ENCODE data around the gene ATP5F1E. TPM values are rescaled to one million over a fixed set of nuclear protein-coding genes. Genes with fewer than 3 reads are reported as not detected.

Gene ATP5F1E
- 66.7 and 68.2 TPM in 2 replicates for total RNA-seq
- long read RNA-seq, transcript ATP5F1E-201 (3 exons, 3,665 nt) = major isoform, 120 of 139 reads
- long read RNA-seq, transcript ATP5F1E-202 (2 exons, 1,878 nt) = minor isoform, 10 of 139 reads
- long read RNA-seq, partial matches to known transcripts = 2 of 139 reads
- long read RNA-seq, other reads (novel, unspliced or antisense) = 7 of 139 reads

- Mint-ChIP-seq H3K36me3 (ENCODE audit: unreplicated experiment) (peaks cover 47% of the 10 kb centered on the region), H3K9me3 (ENCODE audit: unreplicated experiment) (no peaks in the 10 kb centered on the region)
Measured at GRCh38 chr20:59032023-59032712, at the start of gene ATP5F1E. Gene ATP5F1E (minus strand): TSS chr20:59032335. CDS start chr20:59032251, 84 bp downstream.

GRCh38 chr20:59081036-59081435, 48.9 kb upstream of the ATP5F1E start:
- H3K36me3 Mint-ChIP-seq (ENCODE audit: unreplicated experiment) = no peaks in the 10 kb centered on the region
- H3K4me3 Mint-ChIP-seq (ENCODE audit: unreplicated experiment) = no peak overlapping the region
- no peaks in the 10 kb centered on the region for H3K9me3 Mint-ChIP-seq (ENCODE audit: unreplicated experiment)
- TF ChIP-seq CTCF (IDR thresholded peaks at IDR 0.05) = no peak
- DNase-seq (ENCODE audit: extremely low spot score, unreplicated experiment) = no peak
- H3K27me3 Mint-ChIP-seq (ENCODE audit: unreplicated experiment) = peaks cover 23% of the 10 kb centered on the region
- no peaks in the 10 kb centered on the region for H3K4me1 Mint-ChIP-seq (ENCODE audit: unreplicated experiment)
- H3K27ac Mint-ChIP-seq (ENCODE audit: unreplicated experiment) = no peak overlapping the region

More at GRCh38 chr20:59032023-59032712, at the start of gene ATP5F1E:
- no peak for TF ChIP-seq CTCF (IDR thresholded peaks at IDR 0.05)
- peaks cover 57% of the 10 kb centered on the region for H3K4me1 Mint-ChIP-seq (ENCODE audit: unreplicated experiment)
- peak; percentile 99 for DNase-seq (ENCODE audit: extremely low spot score, unreplicated experiment)
- peak within 1 kb of the TSS; percentile 93 for H3K27ac Mint-ChIP-seq (ENCODE audit: unreplicated experiment)
- no peaks in the 10 kb centered on the region for H3K27me3 Mint-ChIP-seq (ENCODE audit: unreplicated experiment)
- H3K4me3 Mint-ChIP-seq (ENCODE audit: unreplicated experiment) = peak within 1 kb of the TSS; percentile 94

GRCh38 chr20:59078231-59078630, 46.1 kb upstream of the ATP5F1E start:
- Mint-ChIP-seq H3K4me3 (ENCODE audit: unreplicated experiment) (no peak overlapping the region), H3K27me3 (ENCODE audit: unreplicated experiment) (peaks cover 34% of the 10 kb centered on the region), H3K36me3 (ENCODE audit: unreplicated experiment) (no peaks in the 10 kb centered on the region), H3K9me3 (ENCODE audit: unreplicated experiment) (no peaks in the 10 kb centered on the region), H3K27ac (ENCODE audit: unreplicated experiment) (no peak overlapping the region), H3K4me1 (ENCODE audit: unreplicated experiment) (no peaks in the 10 kb centered on the region)
- no peak for TF ChIP-seq CTCF (IDR thresholded peaks at IDR 0.05)
- DNase-seq (ENCODE audit: extremely low spot score, unreplicated experiment) = no peak

GRCh38 chr20:59077705-59078104, 45.6 kb upstream of the ATP5F1E start:
- Mint-ChIP-seq H3K27ac (ENCODE audit: unreplicated experiment) (no peak overlapping the region), H3K4me3 (ENCODE audit: unreplicated experiment) (no peak overlapping the region), H3K27me3 (ENCODE audit: unreplicated experiment) (peaks cover 38% of the 10 kb centered on the region), H3K4me1 (ENCODE audit: unreplicated experiment) (no peaks in the 10 kb centered on the region), H3K36me3 (ENCODE audit: unreplicated experiment) (no peaks in the 10 kb centered on the region), H3K9me3 (ENCODE audit: unreplicated experiment) (no peaks in the 10 kb centered on the region)
- no peak for TF ChIP-seq CTCF (IDR thresholded peaks at IDR 0.05)
- DNase-seq (ENCODE audit: extremely low spot score, unreplicated experiment) = no peak

GRCh38 chr20:59075934-59076508, 43.9 kb upstream of the ATP5F1E start:
- peaks cover 48% of the 10 kb centered on the region for H3K27me3 Mint-ChIP-seq (ENCODE audit: unreplicated experiment)
- H3K27ac Mint-ChIP-seq (ENCODE audit: unreplicated experiment) = no peak overlapping the region
- no peaks in the 10 kb centered on the region for H3K4me1 Mint-ChIP-seq (ENCODE audit: unreplicated experiment)
- H3K36me3 Mint-ChIP-seq (ENCODE audit: unreplicated experiment) = no peaks in the 10 kb centered on the region
- TF ChIP-seq CTCF (IDR thresholded peaks at IDR 0.05) = no peak
- no peaks in the 10 kb centered on the region for H3K9me3 Mint-ChIP-seq (ENCODE audit: unreplicated experiment)
- DNase-seq (ENCODE audit: extremely low spot score, unreplicated experiment) = no peak
- H3K4me3 Mint-ChIP-seq (ENCODE audit: unreplicated experiment) = no peak overlapping the region
